HepG2 (cell line): Measurements from ENCODE around the gene DSC2. TPM values are rescaled to one million over a fixed set of nuclear protein-coding genes. Genes with fewer than 3 reads are reported as not detected.

Experiments
- ATAC-seq: fragments of 200-7000 bp; cut with Tn5 transposase; 3 replicates; pipeline ENCODE4 v1.9.1; 2020; ENCODE audit warnings: mild to moderate bottlenecking, moderate library complexity
- BruUV-seq: library from RNA; stranded (reverse); fragments of 400-500 nt; replicated peaks from 2 replicates; lab custom pipeline; 2021; lab: Mats Ljungman, UMichigan
- CTCF ChIA-PET: fragments of 300-600 bp; formaldehyde crosslinking; extraction: SDS; loops from one replicate; lab custom pipeline; 2021; ENCODE audit warnings: low total read pairs, inconsistent platforms, low intra/inter-chr PET ratio; lab: Yijun Ruan, JAX
- POLR2A ChIA-PET: fragments of 350-600 bp; sonication (Branson Sonifier 250); formaldehyde crosslinking; loops from one replicate; lab custom pipeline; 2020; ENCODE audit warnings: antibody characterized with exemption, inconsistent platforms; lab: Yijun Ruan, JAX
- DNase-seq: peaks from one replicate; pipeline ENCODE4 v3.0.0-alpha.2; 2015; ENCODE audit warnings: low spot score
- FAIRE-seq: peaks from 3 replicates; lab custom pipeline; 2011; peaks lifted over from hg19 to GRCh38; lab: Jason Lieb, UNC
- H2AFZ ChIP-seq: one replicate; pipeline ENCODE4 v1.6.1; 2011; ENCODE audit warnings: low read length, inconsistent platforms
- H3K27ac ChIP-seq: fragments of 300-600 bp; 3 replicates; pipeline ENCODE4 v1.8.0; 2011; ENCODE audit warnings: mixed run types, mild to moderate bottlenecking, mixed read lengths, low read length, inconsistent platforms; ENCODE audit not compliant: insufficient read depth; ENCODE audit errors: extremely low read length
- H3K27me3 ChIP-seq, 2 experiments: fragments of 200-600 bp in 1 of 2; 2 replicates in 1 of 2; 3 replicates in 1 of 2; pipeline versions ENCODE4 v1.6.0 to v1.8.0; 2011; ENCODE audit warnings: low read length in 2 of 2, mild to moderate bottlenecking in 2 of 2, moderate library complexity in 2 of 2, inconsistent platforms in 1 of 2; ENCODE audit not compliant: insufficient read depth in 2 of 2, control insufficient read depth in 1 of 2
- H3K36me3 ChIP-seq, 2 experiments: fragments of 200-600 bp in 1 of 2; replicated peaks in 1 of 2; 2 replicates in 1 of 2; 3 replicates in 1 of 2; pipeline versions ENCODE4 v1.5.1 to v1.8.0; 2011; ENCODE audit warnings: low read length in 2 of 2, inconsistent platforms in 1 of 2; ENCODE audit not compliant: insufficient read depth in 2 of 2, control insufficient read depth in 1 of 2
- H3K4me1 ChIP-seq: 2 replicates; pipeline ENCODE4 v1.5.1; 2012; ENCODE audit warnings: low read length, inconsistent platforms; ENCODE audit not compliant: insufficient read depth
- H3K4me2 ChIP-seq: 2 replicates; pipeline ENCODE4 v1.6.0; 2011; ENCODE audit warnings: low read depth, low read length, inconsistent platforms
- H3K4me3 ChIP-seq, 3 experiments: fragments of 200-600 bp in 1 of 3; sonication (generic), shearing (Covaris generic) in 1 of 3; replicated peaks in 1 of 3; 2 replicates each; pipeline ENCODE4 v1.5.1; 2011 to 2016; ENCODE audit warnings: low read length in 3 of 3, inconsistent platforms in 2 of 3, low read depth in 2 of 3, mild to moderate bottlenecking in 2 of 3, control low read depth in 1 of 3, mixed read lengths in 1 of 3; ENCODE audit not compliant: insufficient read depth in 1 of 3
- H3K79me2 ChIP-seq: one replicate; pipeline ENCODE4 v1.6.1; 2011; ENCODE audit warnings: low read length, inconsistent platforms; ENCODE audit not compliant: insufficient read depth
- H3K9ac ChIP-seq: 2 replicates; pipeline ENCODE4 v1.6.0; 2011; ENCODE audit warnings: mild to moderate bottlenecking, low read depth, low read length, inconsistent platforms; ENCODE audit not compliant: insufficient read depth
- H3K9me3 ChIP-seq: 2 replicates; pipeline ENCODE4 v1.5.1; 2012; ENCODE audit warnings: mild to moderate bottlenecking, low read length
- H4K20me1 ChIP-seq: 2 replicates; pipeline ENCODE4 v1.6.0; 2011; ENCODE audit warnings: inconsistent platforms, mild to moderate bottlenecking, low read length, moderate library complexity; ENCODE audit not compliant: insufficient read depth
- AGO1 ChIP-seq: fragments of 200-400 bp; formaldehyde crosslinking; IDR thresholded peaks from 2 replicates; pipeline ENCODE4 v1.6.1; 2017; ENCODE audit warnings: mild to moderate bottlenecking, low read depth, low read length, moderate library complexity; ENCODE audit not compliant: poor library complexity, severe bottlenecking
- ATRX ChIP-seq: sonication (generic); formaldehyde crosslinking; IDR thresholded peaks from 2 replicates; pipeline ENCODE4 v1.4.0; 2020; ENCODE audit warnings: missing genetic modification reagents, borderline replicate concordance
- CC2D1A ChIP-seq: sonication (generic); formaldehyde crosslinking; IDR thresholded peaks from 2 replicates; pipeline ENCODE4 v1.8.1; 2023; ENCODE audit warnings: mild to moderate bottlenecking, missing genetic modification reagents
- GTF3A ChIP-seq: sonication (generic); formaldehyde crosslinking; conservative IDR thresholded peaks from 2 replicates; pipeline ENCODE4 v1.4.0; 2020; ENCODE audit warnings: mild to moderate bottlenecking, missing genetic modification reagents
- JUNB ChIP-seq: sonication (generic); formaldehyde crosslinking; IDR thresholded peaks from 2 replicates; pipeline ENCODE4 v1.8.0; 2022; ENCODE audit warnings: missing genetic modification reagents, mild to moderate bottlenecking, borderline replicate concordance
- MAFF ChIP-seq: IDR thresholded peaks from 2 replicates; pipeline ENCODE4 v1.6.1; 2011; ENCODE audit warnings: low read depth, low read length, improper control_type of control experiment
- RAD21 ChIP-seq: fragments of 450-650 bp; formaldehyde crosslinking; IDR thresholded peaks from 2 replicates; pipeline ENCODE4 v1.5.0; 2020; ENCODE audit warnings: mild to moderate bottlenecking
- REXO4 ChIP-seq: sonication (generic); formaldehyde crosslinking; IDR thresholded peaks from 2 replicates; pipeline ENCODE4 v1.8.0; 2022; ENCODE audit warnings: missing genetic modification reagents, mild to moderate bottlenecking, borderline replicate concordance
- THRA ChIP-seq: sonication (generic); formaldehyde crosslinking; IDR thresholded peaks from 2 replicates; pipeline ENCODE4 v1.4.0; 2020; ENCODE audit warnings: missing genetic modification reagents, borderline replicate concordance
- TRIM24 ChIP-seq: sonication (generic); formaldehyde crosslinking; IDR thresholded peaks from 2 replicates; pipeline ENCODE4 v1.8.0; 2022; ENCODE audit warnings: mild to moderate bottlenecking, missing genetic modification reagents
- YEATS4 ChIP-seq: sonication (generic); formaldehyde crosslinking; IDR thresholded peaks from 2 replicates; pipeline ENCODE4 v1.4.0; 2020; ENCODE audit warnings: missing genetic modification reagents, borderline replicate concordance
- ZBTB49 ChIP-seq: sonication (generic); formaldehyde crosslinking; IDR thresholded peaks from 2 replicates; pipeline ENCODE4 v1.4.0; 2020; ENCODE audit warnings: missing genetic modification reagents, borderline replicate concordance
- ZMYM3 ChIP-seq: sonication (generic); formaldehyde crosslinking; IDR thresholded peaks from 2 replicates; pipeline ENCODE4 v1.5.1; 2020; ENCODE audit warnings: mild to moderate bottlenecking, missing genetic modification reagents
- ZNF180 ChIP-seq: sonication (generic); formaldehyde crosslinking; IDR thresholded peaks from 2 replicates; pipeline ENCODE4 v1.4.0; 2020; ENCODE audit warnings: low read depth, missing genetic modification reagents, borderline replicate concordance
- ZNF207 ChIP-seq: fragments of 450-650 bp; IDR thresholded peaks from 2 replicates; pipeline ENCODE4 v1.6.1; 2016; ENCODE audit warnings: antibody characterized with exemption, borderline replicate concordance
- ZNF557 ChIP-seq: sonication (generic); formaldehyde crosslinking; IDR thresholded peaks from 2 replicates; pipeline ENCODE4 v1.4.0; 2020; ENCODE audit warnings: missing genetic modification reagents
- ZNF562 ChIP-seq: sonication (generic); formaldehyde crosslinking; IDR thresholded peaks from 2 replicates; pipeline ENCODE4 v1.8.0; 2022; ENCODE audit warnings: missing genetic modification reagents, borderline replicate concordance
- ZNF782 ChIP-seq: sonication (generic); formaldehyde crosslinking; IDR thresholded peaks from 2 replicates; pipeline ENCODE4 v1.4.0; 2020; ENCODE audit warnings: missing genetic modification reagents, mild to moderate bottlenecking, borderline replicate concordance
- ZSCAN12 ChIP-seq: sonication (generic); formaldehyde crosslinking; IDR thresholded peaks from 2 replicates; pipeline ENCODE4 v1.9.0; 2021; ENCODE audit warnings: mild to moderate bottlenecking, missing genetic modification reagents
- WGBS: methylation state at CpG from one replicate; pipeline ENCODE4 v1.1.6; 2017; ENCODE audit warnings: low lambda C conversion rate; 5-methylcytosine and 5-hydroxymethylcytosine counted together
- in situ Hi-C: cut with HindIII; loops from 2 replicates; pipeline ENCODE4 v1.10.0; 2017; ENCODE audit warnings: low pct_unique_long_range_greater_than_20kb; ENCODE audit not compliant: extremely low pct_ligation_motif_present
- intact Hi-C: fragments of 100-400 bp; cut with micrococcal nuclease; formaldehyde crosslinking; loops from one replicate; pipeline ENCODE4 v1.10.0; 2022; ENCODE audit not compliant: unreplicated experiment
- polyA plus RNA-seq, 8 experiments: library from polyadenylated mRNA; depleted of rRNA in 3 of 8; stranded (reverse) in 7 of 8; unstranded in 1 of 8; fragments of >200 nt; fragmentation: Illumina TruSeq in 4 of 8; extraction: Trizol in 4 of 8; gene quantifications; 2 replicates each; pipeline versions ENCODE4 v1.2.1 to v1.2.3, GENCODE V29; 2011 to 2016; ENCODE audit warnings: low read depth in 4 of 8, missing spikeins in 1 of 8, mixed read lengths in 1 of 8; ENCODE audit not compliant: insufficient read depth in 1 of 8
- total RNA-seq, 5 experiments: library from RNA; depleted of rRNA; stranded (reverse); fragments of >200 nt; fragmentation: Illumina TruSeq; extraction: Trizol; gene quantifications; 2 replicates each; pipeline ENCODE4 v1.2.3, GENCODE V29; 2016; ENCODE audit warnings: low read depth in 1 of 5
- TF ChIP-seq, protein P1 (sequence below): sonication (generic); formaldehyde crosslinking; IDR thresholded peaks from 2 replicates; pipeline ENCODE4 v1.4.0; 2020; ENCODE audit warnings: missing genetic modification reagents, borderline replicate concordance

The DSC2 gene
- total and polyA plus RNA-seq, 2 of the 13 experiments (the other 11 are each of a cell fraction or from before 2014, with no cell fraction given), result 7.2 to 24.9 TPM

GRCh38 chr18:31040686-31041270 lies 61.4 kb downstream of the DSC2 start:
- FAIRE-seq, result no peak
- Histone ChIP-seq H3K36me3 (no peaks in the 10 kb centered on the region), H4K20me1 (no peaks in the 10 kb centered on the region), H3K4me2 (no peak overlapping the region), H3K27ac (no peak overlapping the region), H2AFZ (no peak overlapping the region), H3K9me3 (no peaks in the 10 kb centered on the region), H3K4me3 (no peak overlapping the region), H3K9ac (no peak overlapping the region), H3K4me1 (peaks cover 13% of the 10 kb centered on the region), H3K79me2 (no peaks in the 10 kb centered on the region), H3K27me3 (peaks cover 0 to 15% of the 10 kb centered on the region in 2 experiments; a peak in 4 of 5 replicates)
- CTCF ChIA-PET, result no interaction called here
- POLR2A ChIA-PET, result no interaction called here
- no TSS peak for BruUV-seq
- intact Hi-C loops (loop anchor here (10.0 kb wide), 1 partner anchor 64 kb away; the partner anchor contains the start of gene DSC2), in situ Hi-C loops (no loop called here)
- no peak for DNase-seq
- ATAC-seq, result no peak
- TF ChIP-seq AGO1 (no peak), RAD21 (CRISPR knock-in tag) (no peak), ZNF782 (no peak), GTF3A (CRISPR knock-in tag) (no peak), TRIM24 (CRISPR knock-in tag) (no peak), ZNF557 (no peak), ZMYM3 (CRISPR knock-in tag) (no peak), CC2D1A (CRISPR knock-in tag) (no peak), JUNB (no peak), THRA (CRISPR knock-in tag) (no peak), ZBTB49 (CRISPR knock-in tag) (no peak), MAFF (no peak), ZSCAN12 (CRISPR knock-in tag) (no peak), REXO4 (no peak), ZNF180 (CRISPR knock-in tag) (no peak), ZNF207 (no peak), ZNF562 (CRISPR knock-in tag) (no peak), ATRX (CRISPR knock-in tag) (no peak), YEATS4 (CRISPR knock-in tag) (no peak)
- TF ChIP-seq, protein P1, sequence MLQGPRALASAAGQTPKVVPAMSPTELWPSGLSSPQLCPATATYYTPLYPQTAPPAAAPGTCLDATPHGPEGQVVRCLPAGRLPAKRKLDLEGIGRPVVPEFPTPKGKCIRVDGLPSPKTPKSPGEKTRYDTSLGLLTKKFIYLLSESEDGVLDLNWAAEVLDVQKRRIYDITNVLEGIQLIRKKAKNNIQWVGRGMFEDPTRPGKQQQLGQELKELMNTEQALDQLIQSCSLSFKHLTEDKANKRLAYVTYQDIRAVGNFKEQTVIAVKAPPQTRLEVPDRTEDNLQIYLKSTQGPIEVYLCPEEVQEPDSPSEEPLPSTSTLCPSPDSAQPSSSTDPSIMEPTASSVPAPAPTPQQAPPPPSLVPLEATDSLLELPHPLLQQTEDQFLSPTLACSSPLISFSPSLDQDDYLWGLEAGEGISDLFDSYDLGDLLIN, result no peak
- 81% methylated on average over 18 of the region's 18 CpGs for WGBS
